Liver (tissue), 9 donors: Measurements from ENCODE around the gene CYP4F3. TPM values are rescaled to one million over a fixed set of nuclear protein-coding genes. Genes with fewer than 3 reads are reported as not detected.
"Not testable (repeated sequence)": the region's sequence is repeated elsewhere in the genome, so short reads cannot be mapped to it uniquely, and the experiment has no call there.

Experiments used
- DNase-seq: peaks from one replicate; pipeline ENCODE4 v3.0.0-alpha.2; 2017; ENCODE audit warnings: low spot score
- H3K27ac ChIP-seq, 2 donors: one replicate each; pipeline ENCODE4 v1.7.0; 2013; ENCODE audit warnings: inconsistent platforms in 2 of 2, low read length in 2 of 2, control low read depth in 1 of 2, low read depth in 1 of 2, mild to moderate bottlenecking in 1 of 2
- H3K27me3 ChIP-seq, 4 donors: one replicate each; pipeline versions ENCODE4 v1.6.1 to v1.7.0; 2013; ENCODE audit warnings: low read length in 3 of 4, inconsistent platforms in 1 of 4, mild to moderate bottlenecking in 1 of 4, moderate library complexity in 1 of 4; ENCODE audit not compliant: control insufficient read depth in 4 of 4, insufficient read depth in 4 of 4
- H3K36me3 ChIP-seq, 4 donors: one replicate each; pipeline versions ENCODE4 v1.6.1 to v1.7.0; 2013; ENCODE audit warnings: low read length in 3 of 4, mild to moderate bottlenecking in 3 of 4, low read depth in 1 of 4, moderate library complexity in 1 of 4; ENCODE audit not compliant: control insufficient read depth in 4 of 4, insufficient read depth in 3 of 4
- H3K4me1 ChIP-seq, 4 donors: one replicate each; pipeline versions ENCODE4 v1.6.1 to v1.7.0; 2013; ENCODE audit warnings: low read length in 3 of 4, mild to moderate bottlenecking in 3 of 4, moderate library complexity in 1 of 4; ENCODE audit not compliant: control insufficient read depth in 4 of 4, insufficient read depth in 4 of 4
- H3K4me3 ChIP-seq, 3 donors: one replicate each; pipeline versions ENCODE4 v1.6.1 to v1.7.0; 2013; ENCODE audit warnings: low read length in 3 of 3, control low read depth in 1 of 3, low read depth in 1 of 3, mild to moderate bottlenecking in 1 of 3
- H3K9ac ChIP-seq, 2 donors: one replicate each; pipeline ENCODE4 v1.7.0; 2013; ENCODE audit warnings: low read length in 2 of 2, mild to moderate bottlenecking in 2 of 2, moderate library complexity in 2 of 2, control low read depth in 1 of 2, low read depth in 1 of 2
- H3K9me3 ChIP-seq, 4 donors: one replicate each; pipeline versions ENCODE4 v1.6.1 to v1.7.0; 2013; ENCODE audit warnings: low read length in 3 of 4; ENCODE audit not compliant: control insufficient read depth in 4 of 4
- ATF3 ChIP-seq: IDR thresholded peaks from 2 replicates; pipeline ENCODE4 v1.6.1; 2016; ENCODE audit warnings: antibody characterized with exemption
- CTCF ChIP-seq: fragments of 150-350 bp; IDR thresholded peaks from 2 replicates; pipeline ENCODE4 v1.5.1; 2017; ENCODE audit warnings: improper control_type of control experiment, low read depth, low read length; ENCODE audit not compliant: missing input control
- EGR1 ChIP-seq, 2 donors: IDR thresholded peaks; 2 replicates each; pipeline ENCODE4 v1.6.1; 2016 to 2018; ENCODE audit warnings: antibody characterized with exemption in 2 of 2, low read depth in 2 of 2
- FOXA1 ChIP-seq: IDR thresholded peaks from 2 replicates; pipeline ENCODE4 v1.6.1; 2016; ENCODE audit warnings: antibody characterized with exemption
- FOXA2 ChIP-seq: IDR thresholded peaks from 2 replicates; pipeline ENCODE4 v1.6.1; 2016; ENCODE audit warnings: antibody characterized with exemption
- GABPA ChIP-seq, 2 donors: IDR thresholded peaks in 1 of 2; conservative IDR thresholded peaks in 1 of 2; 2 replicates each; pipeline ENCODE4 v1.6.1; 2016; ENCODE audit warnings: antibody characterized with exemption in 2 of 2, mild to moderate bottlenecking in 1 of 2, moderate library complexity in 1 of 2
- HNF4A ChIP-seq, 2 donors: conservative IDR thresholded peaks; 2 replicates each; pipeline ENCODE4 v1.6.1; 2016; ENCODE audit warnings: antibody characterized with exemption in 2 of 2, mild to moderate bottlenecking in 2 of 2
- HNF4G ChIP-seq: IDR thresholded peaks from 2 replicates; pipeline ENCODE4 v1.6.1; 2016; ENCODE audit warnings: antibody characterized with exemption
- JUND ChIP-seq, 2 donors: IDR thresholded peaks; 2 replicates each; pipeline ENCODE4 v1.6.1; 2016; ENCODE audit warnings: antibody characterized with exemption in 2 of 2
- MAX ChIP-seq: IDR thresholded peaks from 2 replicates; pipeline ENCODE4 v1.6.1; 2016; ENCODE audit warnings: antibody characterized with exemption
- NR2F2 ChIP-seq: IDR thresholded peaks from 2 replicates; pipeline ENCODE4 v1.6.1; 2016; ENCODE audit warnings: antibody characterized with exemption
- RAD21 ChIP-seq, 2 donors: IDR thresholded peaks; 2 replicates each; pipeline ENCODE4 v1.6.1; 2016; ENCODE audit warnings: antibody characterized with exemption in 2 of 2, mild to moderate bottlenecking in 2 of 2
- REST ChIP-seq: IDR thresholded peaks from 2 replicates; pipeline ENCODE4 v1.6.1; 2016; ENCODE audit warnings: antibody characterized with exemption, mild to moderate bottlenecking
- RXRA ChIP-seq, 2 donors: IDR thresholded peaks; 2 replicates each; pipeline ENCODE4 v1.6.1; 2017 to 2018; ENCODE audit warnings: antibody characterized with exemption in 2 of 2, mild to moderate bottlenecking in 1 of 2
- SP1 ChIP-seq: IDR thresholded peaks from 2 replicates; pipeline ENCODE4 v1.6.1; 2018; ENCODE audit warnings: antibody characterized with exemption, mild to moderate bottlenecking
- TAF1 ChIP-seq: conservative IDR thresholded peaks from 2 replicates; pipeline ENCODE4 v1.6.1; 2016; ENCODE audit warnings: antibody characterized with exemption, mild to moderate bottlenecking
- YY1 ChIP-seq: IDR thresholded peaks from 2 replicates; pipeline ENCODE4 v1.6.1; 2016; ENCODE audit warnings: antibody characterized with exemption, mild to moderate bottlenecking
- ZBTB33 ChIP-seq: IDR thresholded peaks from 2 replicates; pipeline ENCODE4 v1.6.1; 2016; ENCODE audit warnings: antibody characterized with exemption
- WGBS: extraction: QIAGEN DNeasy Blood & Tissue Kit; methylation state at CpG from one replicate; pipeline ENCODE4 v1.1.7; 2013; 5-methylcytosine and 5-hydroxymethylcytosine counted together
- polyA plus RNA-seq, 2 donors: library from polyadenylated mRNA; stranded (reverse) in 1 of 2; unstranded in 1 of 2; fragments of 200-250 nt in 1 of 2; fragments of >200 nt in 1 of 2; fragmentation: Nextera tagmentation in 1 of 2; extraction: Ambion mirVana in 1 of 2; gene quantifications; one replicate each; pipeline versions ENCODE4 v1.2.1 to v1.2.3, GENCODE V29; 2013 to 2015
- total RNA-seq, 2 donors: library from RNA; depleted of rRNA; stranded (reverse); fragments of >200 nt; gene quantifications; one replicate each; pipeline ENCODE4 v1.2.3, GENCODE V29; 2014
- donor health status: healthy.
- donor health status: healthy.
- donor health status: healthy.
- donor health status: healthy.
- donor health status: healthy.

CYP4F3 gene
- total and polyA plus RNA-seq, 4 donors, result 58.4 to 168 (median 128) TPM

- TF ChIP-seq ATF3, result no peak
Measured at GRCh38 chr19:15679089-15679488, 38.4 kb downstream of the CYP4F3 start (continued).

- not testable (repeated sequence) for DNase-seq, H3K9ac ChIP-seq, H3K27me3 ChIP-seq, H3K4me3 ChIP-seq, H3K9me3 ChIP-seq
- Histone ChIP-seq H3K27ac (peak overlapping the region; percentile 78 to 93), H3K36me3 (peaks cover 2 to 35% (median 18%) of the 10 kb centered on the region in 4 donors), H3K4me1 (peaks cover 2 to 50% (median 33%) of the 10 kb centered on the region in 4 donors)
- 62% methylated on average over 4 of the region's 4 CpGs for WGBS
Measured at GRCh38 chr19:15679865-15680264, 39.2 kb downstream of the CYP4F3 start.

GRCh38 chr19:15680478-15681322 lies 40.0 kb downstream of the CYP4F3 start:
- Histone ChIP-seq H3K27ac (peak overlapping the region; percentile 78 to 93), H3K9ac (peak overlapping the region in 1 of 2 donors; percentile 64), H3K36me3 (peaks cover 2 to 41% (median 25%) of the 10 kb centered on the region in 4 donors), H3K4me1 (peaks cover 2 to 43% (median 26%) of the 10 kb centered on the region in 4 donors), H3K27me3 (no peaks in the 10 kb centered on the region), H3K4me3 (no peak overlapping the region), H3K9me3 (no peaks in the 10 kb centered on the region)
- 33% methylated on average over 8 of the region's 8 CpGs for WGBS
- TF ChIP-seq MAX, result peak; percentile 89
- peak; percentile 100 for TF ChIP-seq HNF4G
- TF ChIP-seq ZBTB33, result peak; percentile 93
- peak; percentile 56 to 75 for TF ChIP-seq RAD21 (IDR thresholded peaks at IDR 0.05)
- TF ChIP-seq FOXA1, result peak; percentile 82
- TF ChIP-seq JUND (IDR thresholded peaks at IDR 0.05), result peak; percentile 98
- peak; percentile 99 for TF ChIP-seq SP1
- TF ChIP-seq YY1, result peak; percentile 77
- TF ChIP-seq FOXA2, result peak; percentile 80
- TF ChIP-seq ATF3, result peak; percentile 99
- peak in 1 of 2 donors; percentile 43 for TF ChIP-seq GABPA (IDR thresholded peaks at IDR 0.05 in 1 of 2, conservative IDR thresholded peaks at IDR 0.05 in 1 of 2)
- peak in 1 of 2 donors; percentile 43 for TF ChIP-seq EGR1 (IDR thresholded peaks at IDR 0.05; ENCODE audit: low read depth in 2 of 2)
- TF ChIP-seq TAF1, result no peak
- TF ChIP-seq HNF4A (conservative IDR thresholded peaks at IDR 0.05), result peak; percentile 100
- no peak for TF ChIP-seq CTCF
- TF ChIP-seq NR2F2, result peak; percentile 69
- TF ChIP-seq REST, result peak; percentile 92
- peak; percentile 98 to 99 for TF ChIP-seq RXRA (IDR thresholded peaks at IDR 0.05)
- no peak for DNase-seq
